NCI-H2171 treated with DMSO at 0.1 percent for 48 hours (cell line): ENCODE data around the gene CCDC24.

Experiments used
- DNase-seq: peaks from one replicate; lab custom pipeline; 2025; lab: John Stamatoyannopoulos, UW

CCDC24 gene

GRCh38 chr1:43999455-43999854, 8.1 kb downstream of the CCDC24 start:
- DNase-seq = no peak

GRCh38 chr1:44000122-44000665, 8.8 kb downstream of the CCDC24 start:
- no peak for DNase-seq

GRCh38 chr1:44002165-44002564, 10.8 kb downstream of the CCDC24 start:
- no peak for DNase-seq

- no peak for DNase-seq
Observed at GRCh38 chr1:44002606-44003157, 11.3 kb downstream of the CCDC24 start.

GRCh38 chr1:44008259-44008658, 16.9 kb downstream of the CCDC24 start:
- no peak for DNase-seq

GRCh38 chr1:44010935-44011471, 19.6 kb downstream of the CCDC24 start:
- DNase-seq = no peak

GRCh38 chr1:44012404-44012803, 21.0 kb downstream of the CCDC24 start:
- DNase-seq = no peak

- peak; percentile 6 for DNase-seq
Observed at GRCh38 chr1:44012941-44013609, 21.7 kb downstream of the CCDC24 start.

- DNase-seq = peak; percentile 7
Observed at GRCh38 chr1:44013949-44014348, 22.6 kb downstream of the CCDC24 start.

- no peak for DNase-seq
Observed at GRCh38 chr1:44014365-44015104, 23.1 kb downstream of the CCDC24 start.

GRCh38 chr1:44015206-44015605, 23.8 kb downstream of the CCDC24 start:
- no peak for DNase-seq

GRCh38 chr1:44016041-44016889, 24.9 kb downstream of the CCDC24 start:
- no peak for DNase-seq

GRCh38 chr1:44016890-44017400, 25.5 kb downstream of the CCDC24 start:
- no peak for DNase-seq

GRCh38 chr1:44019466-44019948, 28.1 kb downstream of the CCDC24 start:
- no peak for DNase-seq

GRCh38 chr1:44020464-44020863, 29.1 kb downstream of the CCDC24 start:
- DNase-seq = no peak

GRCh38 chr1:44021156-44021555, 29.8 kb downstream of the CCDC24 start:
- DNase-seq = peak; percentile 3

- no peak for DNase-seq
Observed at GRCh38 chr1:44021581-44022321, 30.4 kb downstream of the CCDC24 start.

- DNase-seq = no peak
Observed at GRCh38 chr1:44024031-44024902, 32.9 kb downstream of the CCDC24 start.

- no peak for DNase-seq
Observed at GRCh38 chr1:44024903-44025525, 33.6 kb downstream of the CCDC24 start.
